HepG2 (cell line): ENCODE data around the gene CELSR2. TPM values are rescaled to one million over a fixed set of nuclear protein-coding genes. Genes with fewer than 3 reads are reported as not detected.

Source experiments
- CHD2 ChIP-seq: IDR thresholded peaks from 2 replicates; pipeline ENCODE4 v1.6.1; 2011; ENCODE audit warnings: low read depth, low read length, improper control_type of control experiment
- GATAD1 ChIP-seq: IDR thresholded peaks from 2 replicates; pipeline ENCODE4 v1.6.1; 2016; ENCODE audit warnings: missing genetic modification reagents, missing compliant biosample characterization
- HOXA7 ChIP-seq: sonication (generic); formaldehyde crosslinking; IDR thresholded peaks from 2 replicates; pipeline ENCODE4 v1.8.1; 2022; ENCODE audit warnings: mild to moderate bottlenecking, missing genetic modification reagents, moderate library complexity
- MYC ChIP-seq: sonication (generic); formaldehyde crosslinking; IDR thresholded peaks from 2 replicates; pipeline ENCODE4 v1.9.0; 2021; ENCODE audit warnings: missing genetic modification reagents, borderline replicate concordance
- NFE2 ChIP-seq: sonication (generic); formaldehyde crosslinking; IDR thresholded peaks from 2 replicates; pipeline ENCODE4 v1.4.0; 2020; ENCODE audit warnings: missing genetic modification reagents
- NFE2L2 ChIP-seq: fragments of 150-350 bp; IDR thresholded peaks from 2 replicates; pipeline ENCODE4 v1.6.1; 2014; ENCODE audit warnings: low read length
- RFX5 ChIP-seq: IDR thresholded peaks from 2 replicates; pipeline ENCODE4 v1.6.1; 2011; ENCODE audit warnings: low read depth, low read length, improper control_type of control experiment
- SRSF9 ChIP-seq: fragments of 200-400 bp; formaldehyde crosslinking; IDR thresholded peaks from 2 replicates; pipeline ENCODE4 v1.6.1; 2018; ENCODE audit warnings: borderline replicate concordance, mild to moderate bottlenecking, low read depth, low read length; ENCODE audit not compliant: insufficient read depth, poor library complexity, severe bottlenecking
- TCF7L2 ChIP-seq: IDR thresholded peaks from 2 replicates; pipeline ENCODE4 v1.6.1; 2011; ENCODE audit warnings: mild to moderate bottlenecking, low read depth, low read length, moderate library complexity
- ZFP36L2 ChIP-seq: sonication (generic); formaldehyde crosslinking; IDR thresholded peaks from 2 replicates; pipeline ENCODE4 v1.4.0; 2020; ENCODE audit warnings: missing genetic modification reagents
- ZNF207 ChIP-seq: fragments of 450-650 bp; IDR thresholded peaks from 2 replicates; pipeline ENCODE4 v1.6.1; 2016; ENCODE audit warnings: antibody characterized with exemption, borderline replicate concordance
- ZNF260 ChIP-seq: sonication (generic); formaldehyde crosslinking; IDR thresholded peaks from 2 replicates; pipeline ENCODE4 v1.4.0; 2020; ENCODE audit warnings: missing genetic modification reagents, low read depth, mild to moderate bottlenecking, borderline replicate concordance
- ZNF264 ChIP-seq: sonication (generic); formaldehyde crosslinking; IDR thresholded peaks from 2 replicates; pipeline ENCODE4 v1.4.0; 2020; ENCODE audit warnings: missing genetic modification reagents
- ZNF296 ChIP-seq: sonication (generic); formaldehyde crosslinking; conservative IDR thresholded peaks from 2 replicates; pipeline ENCODE4 v1.5.0; 2020; ENCODE audit warnings: mild to moderate bottlenecking, missing genetic modification reagents
- ZNF44 ChIP-seq: sonication (generic); formaldehyde crosslinking; IDR thresholded peaks from 2 replicates; pipeline ENCODE4 v1.5.1; 2020; ENCODE audit warnings: mild to moderate bottlenecking, missing genetic modification reagents
- ZNF746 ChIP-seq: sonication (generic); formaldehyde crosslinking; IDR thresholded peaks from 2 replicates; pipeline ENCODE4 v1.8.0; 2022; ENCODE audit warnings: mild to moderate bottlenecking, missing genetic modification reagents
- ZNF75D ChIP-seq: sonication (generic); formaldehyde crosslinking; IDR thresholded peaks from 2 replicates; pipeline ENCODE4 v1.8.1; 2023; ENCODE audit warnings: missing genetic modification reagents, mild to moderate bottlenecking, borderline replicate concordance
- ZSCAN30 ChIP-seq: sonication (generic); formaldehyde crosslinking; IDR thresholded peaks from 2 replicates; pipeline ENCODE4 v1.5.0; 2020; ENCODE audit warnings: mild to moderate bottlenecking, missing genetic modification reagents
- polyA plus RNA-seq, 8 experiments: library from polyadenylated mRNA; depleted of rRNA in 3 of 8; stranded (reverse) in 7 of 8; unstranded in 1 of 8; fragments of >200 nt; fragmentation: Illumina TruSeq in 4 of 8; extraction: Trizol in 4 of 8; gene quantifications; 2 replicates each; pipeline versions ENCODE4 v1.2.1 to v1.2.3, GENCODE V29; 2011 to 2016; ENCODE audit warnings: low read depth in 4 of 8, missing spikeins in 1 of 8, mixed read lengths in 1 of 8; ENCODE audit not compliant: insufficient read depth in 1 of 8
- total RNA-seq, 5 experiments: library from RNA; depleted of rRNA; stranded (reverse); fragments of >200 nt; fragmentation: Illumina TruSeq; extraction: Trizol; gene quantifications; 2 replicates each; pipeline ENCODE4 v1.2.3, GENCODE V29; 2016; ENCODE audit warnings: low read depth in 1 of 5
- TF ChIP-seq, protein P1 (sequence below): sonication (generic); formaldehyde crosslinking; IDR thresholded peaks from 2 replicates; pipeline ENCODE4 v1.8.1; 2023; ENCODE audit warnings: mild to moderate bottlenecking, missing genetic modification reagents
- TF ChIP-seq, protein P2 (sequence below): sonication (generic); formaldehyde crosslinking; IDR thresholded peaks from 2 replicates; pipeline ENCODE4 v1.8.1; 2022; ENCODE audit warnings: low read depth, mild to moderate bottlenecking, missing genetic modification reagents
- TF ChIP-seq, protein P3 (sequence below): IDR thresholded peaks from 2 replicates; pipeline ENCODE4 v1.6.1; 2016; ENCODE audit warnings: mild to moderate bottlenecking, missing biosample characterization, missing genetic modification reagents
- TF ChIP-seq, protein P4 (sequence below): sonication (generic); formaldehyde crosslinking; IDR thresholded peaks from 2 replicates; pipeline ENCODE4 v1.4.0; 2020; ENCODE audit warnings: missing genetic modification reagents
- TF ChIP-seq, protein P5 (sequence below): sonication (generic); formaldehyde crosslinking; IDR thresholded peaks from 2 replicates; pipeline ENCODE4 v1.4.0; 2020; ENCODE audit warnings: missing genetic modification reagents

CELSR2 gene
- total and polyA plus RNA-seq, 2 of the 13 experiments (the other 11 are each of a cell fraction or from before 2014, with no cell fraction given): 4.0 to 6.6 TPM

DNA sequence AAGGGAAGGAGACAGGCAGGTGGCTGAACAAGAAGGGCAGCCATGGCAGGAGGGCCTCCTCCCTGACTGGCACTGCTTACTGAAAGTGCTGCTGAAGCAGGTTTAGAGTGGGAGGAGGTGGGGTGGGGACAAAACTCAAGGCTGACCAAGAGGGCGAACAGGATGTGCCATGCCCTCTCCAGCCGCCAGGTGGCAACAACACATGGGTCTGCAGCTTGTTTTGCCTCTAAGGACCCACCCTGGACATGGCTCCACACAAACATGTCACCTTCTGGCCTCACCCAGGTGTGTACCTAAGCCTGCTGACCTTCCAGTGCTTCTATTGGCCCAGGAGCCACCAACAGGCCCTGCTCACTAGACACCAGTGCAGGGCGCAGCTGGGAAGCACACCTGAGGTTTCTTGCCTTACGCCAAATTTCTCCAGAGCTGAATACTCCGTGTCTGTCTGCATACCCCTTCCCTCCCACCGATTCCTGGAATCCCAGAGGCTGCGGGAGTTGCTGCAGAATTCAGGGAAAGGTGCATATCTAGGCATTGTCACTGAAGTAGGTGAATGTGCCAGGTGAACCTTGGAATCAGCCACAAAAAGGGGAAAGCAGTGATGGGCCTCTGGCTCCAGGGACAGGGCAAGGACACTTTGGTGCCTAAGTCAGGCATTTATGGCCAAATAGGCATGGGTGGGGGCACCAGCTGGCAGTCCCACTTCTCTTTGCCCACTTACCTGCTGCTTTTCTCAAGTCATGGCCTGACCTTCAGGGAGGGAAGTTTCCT is 28.3 kb downstream of the CELSR2 start (continued):
- no peak for TF ChIP-seq ZNF207
- TF ChIP-seq GATAD1 (CRISPR knock-in tag): peak; percentile 72; the same call in 1 of the 2 replicates
- no peak for TF ChIP-seq NFE2 (CRISPR knock-in tag)
- TF ChIP-seq, protein P1, sequence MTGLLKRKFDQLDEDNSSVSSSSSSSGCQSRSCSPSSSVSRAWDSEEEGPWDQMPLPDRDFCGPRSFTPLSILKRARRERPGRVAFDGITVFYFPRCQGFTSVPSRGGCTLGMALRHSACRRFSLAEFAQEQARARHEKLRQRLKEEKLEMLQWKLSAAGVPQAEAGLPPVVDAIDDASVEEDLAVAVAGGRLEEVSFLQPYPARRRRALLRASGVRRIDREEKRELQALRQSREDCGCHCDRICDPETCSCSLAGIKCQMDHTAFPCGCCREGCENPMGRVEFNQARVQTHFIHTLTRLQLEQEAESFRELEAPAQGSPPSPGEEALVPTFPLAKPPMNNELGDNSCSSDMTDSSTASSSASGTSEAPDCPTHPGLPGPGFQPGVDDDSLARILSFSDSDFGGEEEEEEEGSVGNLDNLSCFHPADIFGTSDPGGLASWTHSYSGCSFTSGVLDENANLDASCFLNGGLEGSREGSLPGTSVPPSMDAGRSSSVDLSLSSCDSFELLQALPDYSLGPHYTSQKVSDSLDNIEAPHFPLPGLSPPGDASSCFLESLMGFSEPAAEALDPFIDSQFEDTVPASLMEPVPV (CRISPR knock-in tag): no peak
- TF ChIP-seq RFX5: no peak
- TF ChIP-seq SRSF9: no peak
- TF ChIP-seq ZNF44 (CRISPR knock-in tag): 0 out of 2 replicates have a peak, but pooled peaks have one; percentile 59
- TF ChIP-seq NFE2L2: no peak
- TF ChIP-seq, protein P2, sequence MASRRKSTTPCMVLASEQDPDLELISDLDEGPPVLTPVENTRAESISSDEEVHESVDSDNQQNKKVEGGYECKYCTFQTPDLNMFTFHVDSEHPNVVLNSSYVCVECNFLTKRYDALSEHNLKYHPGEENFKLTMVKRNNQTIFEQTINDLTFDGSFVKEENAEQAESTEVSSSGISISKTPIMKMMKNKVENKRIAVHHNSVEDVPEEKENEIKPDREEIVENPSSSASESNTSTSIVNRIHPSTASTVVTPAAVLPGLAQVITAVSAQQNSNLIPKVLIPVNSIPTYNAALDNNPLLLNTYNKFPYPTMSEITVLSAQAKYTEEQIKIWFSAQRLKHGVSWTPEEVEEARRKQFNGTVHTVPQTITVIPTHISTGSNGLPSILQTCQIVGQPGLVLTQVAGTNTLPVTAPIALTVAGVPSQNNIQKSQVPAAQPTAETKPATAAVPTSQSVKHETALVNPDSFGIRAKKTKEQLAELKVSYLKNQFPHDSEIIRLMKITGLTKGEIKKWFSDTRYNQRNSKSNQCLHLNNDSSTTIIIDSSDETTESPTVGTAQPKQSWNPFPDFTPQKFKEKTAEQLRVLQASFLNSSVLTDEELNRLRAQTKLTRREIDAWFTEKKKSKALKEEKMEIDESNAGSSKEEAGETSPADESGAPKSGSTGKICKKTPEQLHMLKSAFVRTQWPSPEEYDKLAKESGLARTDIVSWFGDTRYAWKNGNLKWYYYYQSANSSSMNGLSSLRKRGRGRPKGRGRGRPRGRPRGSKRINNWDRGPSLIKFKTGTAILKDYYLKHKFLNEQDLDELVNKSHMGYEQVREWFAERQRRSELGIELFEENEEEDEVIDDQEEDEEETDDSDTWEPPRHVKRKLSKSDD (CRISPR knock-in tag): no peak
- TF ChIP-seq, protein P3, sequence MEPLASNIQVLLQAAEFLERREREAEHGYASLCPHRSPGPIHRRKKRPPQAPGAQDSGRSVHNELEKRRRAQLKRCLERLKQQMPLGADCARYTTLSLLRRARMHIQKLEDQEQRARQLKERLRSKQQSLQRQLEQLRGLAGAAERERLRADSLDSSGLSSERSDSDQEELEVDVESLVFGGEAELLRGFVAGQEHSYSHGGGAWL: no peak
- TF ChIP-seq ZNF264 (CRISPR knock-in tag): no peak
- TF ChIP-seq ZNF746 (CRISPR knock-in tag): no peak
- TF ChIP-seq, protein P4, sequence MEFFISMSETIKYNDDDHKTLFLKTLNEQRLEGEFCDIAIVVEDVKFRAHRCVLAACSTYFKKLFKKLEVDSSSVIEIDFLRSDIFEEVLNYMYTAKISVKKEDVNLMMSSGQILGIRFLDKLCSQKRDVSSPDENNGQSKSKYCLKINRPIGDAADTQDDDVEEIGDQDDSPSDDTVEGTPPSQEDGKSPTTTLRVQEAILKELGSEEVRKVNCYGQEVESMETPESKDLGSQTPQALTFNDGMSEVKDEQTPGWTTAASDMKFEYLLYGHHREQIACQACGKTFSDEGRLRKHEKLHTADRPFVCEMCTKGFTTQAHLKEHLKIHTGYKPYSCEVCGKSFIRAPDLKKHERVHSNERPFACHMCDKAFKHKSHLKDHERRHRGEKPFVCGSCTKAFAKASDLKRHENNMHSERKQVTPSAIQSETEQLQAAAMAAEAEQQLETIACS (CRISPR knock-in tag): no peak
- TF ChIP-seq CHD2: no peak
- no peak for TF ChIP-seq TCF7L2
- no peak for TF ChIP-seq ZSCAN30 (CRISPR knock-in tag)
- TF ChIP-seq, protein P5, sequence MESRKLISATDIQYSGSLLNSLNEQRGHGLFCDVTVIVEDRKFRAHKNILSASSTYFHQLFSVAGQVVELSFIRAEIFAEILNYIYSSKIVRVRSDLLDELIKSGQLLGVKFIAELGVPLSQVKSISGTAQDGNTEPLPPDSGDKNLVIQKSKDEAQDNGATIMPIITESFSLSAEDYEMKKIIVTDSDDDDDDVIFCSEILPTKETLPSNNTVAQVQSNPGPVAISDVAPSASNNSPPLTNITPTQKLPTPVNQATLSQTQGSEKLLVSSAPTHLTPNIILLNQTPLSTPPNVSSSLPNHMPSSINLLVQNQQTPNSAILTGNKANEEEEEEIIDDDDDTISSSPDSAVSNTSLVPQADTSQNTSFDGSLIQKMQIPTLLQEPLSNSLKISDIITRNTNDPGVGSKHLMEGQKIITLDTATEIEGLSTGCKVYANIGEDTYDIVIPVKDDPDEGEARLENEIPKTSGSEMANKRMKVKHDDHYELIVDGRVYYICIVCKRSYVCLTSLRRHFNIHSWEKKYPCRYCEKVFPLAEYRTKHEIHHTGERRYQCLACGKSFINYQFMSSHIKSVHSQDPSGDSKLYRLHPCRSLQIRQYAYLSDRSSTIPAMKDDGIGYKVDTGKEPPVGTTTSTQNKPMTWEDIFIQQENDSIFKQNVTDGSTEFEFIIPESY (CRISPR knock-in tag): peak; percentile 67; the same call in 1 of the 2 replicates
- no peak for TF ChIP-seq ZNF296 (CRISPR knock-in tag)
- no peak for TF ChIP-seq ZNF75D
- no peak for TF ChIP-seq HOXA7 (CRISPR knock-in tag)
- TF ChIP-seq MYC (CRISPR knock-in tag): peak; percentile 60; the same call in 1 of the 2 replicates
- TF ChIP-seq ZFP36L2 (CRISPR knock-in tag): no peak
- no peak for TF ChIP-seq ZNF260 (CRISPR knock-in tag)
